K562 (cell line): ENCODE data around the gene ASF1B. TPM values are rescaled to one million over a fixed set of nuclear protein-coding genes. Genes with fewer than 3 reads are reported as not detected.

Experiments
- ATAC-seq: fragments of 200-7000 bp; cut with Tn5 transposase; 3 replicates; pipeline ENCODE4 v1.9.1; 2020; ENCODE audit warnings: moderate library complexity
- BruUV-seq: library from RNA; stranded (reverse); fragments of 400-500 nt; replicated peaks from 2 replicates; lab custom pipeline; 2021; lab: Mats Ljungman, UMichigan
- CTCF ChIA-PET: fragments of 300-600 bp; formaldehyde crosslinking; extraction: SDS; loops from one replicate; lab custom pipeline; 2021; ENCODE audit warnings: low intra/inter-chr PET ratio; lab: Yijun Ruan, JAX
- POLR2A ChIA-PET: fragments of 300-600, 350-650 bp; sonication (Branson Sonifier 250); formaldehyde crosslinking; extraction: SDS; loops from one replicate; lab custom pipeline; 2021; ENCODE audit warnings: antibody characterized with exemption, inconsistent platforms; lab: Yijun Ruan, JAX
- DNase-seq, 4 experiments: peaks; one replicate each; pipeline versions ENCODE4 v3.0.0 to v3.0.0-alpha.2; 2011 to 2018; ENCODE audit warnings: low spot score in 3 of 4, mixed read lengths in 3 of 4; ENCODE audit errors: extremely low read depth in 1 of 4
- FAIRE-seq: peaks from 2 replicates; lab custom pipeline; 2011; peaks lifted over from hg19 to GRCh38; lab: Jason Lieb, UNC
- H2AFZ ChIP-seq: 2 replicates; pipeline ENCODE4 v1.6.0; 2011; ENCODE audit warnings: low read depth, low read length, control low read depth, inconsistent platforms
- H3K27ac ChIP-seq: fragments of 200-600 bp; 3 replicates; pipeline ENCODE4 v1.8.0; 2011; ENCODE audit warnings: low read depth, mild to moderate bottlenecking, control low read depth, inconsistent platforms, low read length, moderate library complexity, mixed read lengths; ENCODE audit errors: extremely low read depth
- H3K27me3 ChIP-seq, 2 experiments: fragments of 300-600 bp in 1 of 2; 2 replicates in 1 of 2; 3 replicates in 1 of 2; pipeline versions ENCODE4 v1.6.0 to v1.8.0; 2011; ENCODE audit warnings: inconsistent platforms in 2 of 2, low read length in 2 of 2, mild to moderate bottlenecking in 1 of 2, mixed read lengths in 1 of 2, moderate library complexity in 1 of 2; ENCODE audit not compliant: control insufficient read depth in 2 of 2, insufficient read depth in 2 of 2
- H3K36me3 ChIP-seq: fragments of 300-600 bp; 3 replicates; pipeline ENCODE4 v1.8.0; 2011; ENCODE audit warnings: mild to moderate bottlenecking, low read length, inconsistent platforms; ENCODE audit not compliant: control insufficient read depth, insufficient read depth
- H3K4me1 ChIP-seq, 2 experiments: fragments of 200-600 bp in 1 of 2; replicated peaks in 1 of 2; 2 replicates in 1 of 2; 3 replicates in 1 of 2; pipeline versions ENCODE4 v1.5.1 to v1.8.0; 2011; ENCODE audit warnings: inconsistent platforms in 2 of 2, low read length in 2 of 2, mild to moderate bottlenecking in 1 of 2, mixed read lengths in 1 of 2, moderate library complexity in 1 of 2; ENCODE audit not compliant: control insufficient read depth in 2 of 2, insufficient read depth in 2 of 2
- H3K4me2 ChIP-seq: 2 replicates; pipeline ENCODE4 v1.6.1; 2011; ENCODE audit warnings: low read length, control low read depth, inconsistent platforms, mixed read lengths; ENCODE audit not compliant: insufficient read depth
- H3K4me3 ChIP-seq: fragments of 200-600 bp; sonication (generic), shearing (Covaris generic); 2 replicates; pipeline ENCODE4 v1.5.1; 2016; ENCODE audit warnings: control low read depth, inconsistent platforms
- H3K79me2 ChIP-seq: fragments of 200-600 bp; 3 replicates; pipeline ENCODE4 v1.8.0; 2011; ENCODE audit warnings: low read length, inconsistent platforms; ENCODE audit not compliant: control insufficient read depth, insufficient read depth
- H3K9ac ChIP-seq, 2 experiments: 2 replicates each; pipeline versions ENCODE4 v1.6.0 to v1.6.1; 2011; ENCODE audit warnings: low read depth in 2 of 2, low read length in 2 of 2, control low read depth in 1 of 2, inconsistent platforms in 1 of 2, mild to moderate bottlenecking in 1 of 2, mixed read lengths in 1 of 2; ENCODE audit not compliant: insufficient read depth in 1 of 2
- H3K9me1 ChIP-seq: one replicate; pipeline ENCODE4 v1.6.0; 2011; ENCODE audit warnings: inconsistent platforms, mild to moderate bottlenecking, low read length, moderate library complexity; ENCODE audit not compliant: control insufficient read depth, insufficient read depth
- H3K9me3 ChIP-seq: replicated peaks from 2 replicates; pipeline ENCODE4 v1.5.1; 2011; ENCODE audit warnings: low read depth, low read length, inconsistent platforms; ENCODE audit not compliant: control insufficient read depth, insufficient read depth
- H4K20me1 ChIP-seq: replicated peaks from 2 replicates; pipeline ENCODE4 v1.6.1; 2011; ENCODE audit warnings: low read length, inconsistent platforms, mixed read lengths; ENCODE audit not compliant: control insufficient read depth, insufficient read depth
- POLR2G ChIP-seq: fragments of 200-400 bp; formaldehyde crosslinking; IDR thresholded peaks from 2 replicates; pipeline ENCODE4 v1.6.1; 2017; ENCODE audit warnings: low read depth, mild to moderate bottlenecking, antibody characterized with exemption, low read length, moderate library complexity
- ZNF766 ChIP-seq: fragments of 200-800 bp; sonication (Bioruptor generic); conservative IDR thresholded peaks from 2 replicates; pipeline ENCODE4 v1.6.1; 2016; ENCODE audit warnings: missing genetic modification characterization, missing compliant biosample characterization
- WGBS: fragments of 100-300 bp; shearing (Covaris generic); methylation state at CpG from one replicate; pipeline ENCODE4 v1.1.6; 2016; ENCODE audit warnings: low coverage, mixed read lengths; ENCODE audit not compliant: insufficient coverage; ENCODE audit errors: missing lambda C conversion rate; 5-methylcytosine and 5-hydroxymethylcytosine counted together
- in situ Hi-C: fragments of 300-500 bp; cut with MboI; formaldehyde crosslinking; loops from 4 replicates; pipeline ENCODE4 v1.15.0; 2018; ENCODE audit warnings: inconsistent platforms, mixed read lengths
- intact Hi-C: fragments of 100-400 bp; cut with micrococcal nuclease; formaldehyde crosslinking; loops from 2 replicates; pipeline ENCODE4 v1.14.2; 2022
- polyA plus RNA-seq, 8 experiments: library from polyadenylated mRNA; depleted of rRNA in 4 of 8; stranded (reverse) in 5 of 8; unstranded in 3 of 8; fragments of >200 nt; fragmentation: Nextera tagmentation in 2 of 8; fragmentation: Illumina TruSeq in 1 of 8; extraction: Ambion mirVana in 2 of 8; extraction: Trizol in 1 of 8; gene quantifications; 2 replicates each; pipeline versions ENCODE4 v1.2.1 to v1.2.3, GENCODE V29; 2011 to 2014; ENCODE audit warnings: inconsistent platforms in 1 of 8, missing spikeins in 1 of 8
- total RNA-seq, 7 experiments: library from RNA; depleted of rRNA in 6 of 7; stranded (reverse); fragments of >200 nt in 6 of 7; fragmentation: Illumina TruSeq in 2 of 7; extraction: Trizol in 2 of 7; gene quantifications; 2 replicates each; pipeline versions ENCODE4 v1.2.1 to v1.2.3, GENCODE V29; 2011 to 2021; ENCODE audit warnings: low replicate concordance in 1 of 7
- TF ChIP-seq, protein P1 (sequence below): fragments of 450-650 bp; conservative IDR thresholded peaks from 2 replicates; pipeline ENCODE4 v1.6.1; 2016; ENCODE audit warnings: missing genetic modification characterization, low read depth, mild to moderate bottlenecking, control low read depth, missing compliant biosample characterization

The ASF1B gene
- total and polyA plus RNA-seq, 9 of the 15 experiments (the other 6 are each of a cell fraction or from before 2014, with no cell fraction given), result 6.0 to 69.4 (median 53.3) TPM

DNA sequence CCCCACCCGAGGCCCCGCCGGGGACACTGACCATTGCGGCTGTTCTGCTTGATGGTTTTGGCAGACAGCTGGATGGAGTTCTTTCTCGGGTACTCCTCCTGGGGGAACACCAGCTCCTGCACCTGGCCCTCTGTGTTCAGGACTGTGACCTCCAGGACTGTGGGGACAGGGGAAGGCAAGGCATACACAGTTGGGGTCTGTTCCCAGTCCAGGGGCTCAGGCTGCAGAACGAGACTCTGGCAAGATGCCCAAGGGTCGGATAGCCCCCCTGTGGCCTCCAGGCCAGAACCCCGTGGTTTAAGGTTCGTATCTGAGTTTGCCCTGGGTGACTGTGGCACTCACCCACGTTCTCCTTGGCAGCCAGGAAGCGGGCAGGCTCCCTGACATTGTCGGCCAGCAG, 22.7 kb upstream of the ASF1B start:
- no peak for ATAC-seq
- FAIRE-seq, result no peak
- WGBS, result 70% methylated on average over 9 of the region's 12 CpGs
- ChIA-PET CTCF (no interaction called here), POLR2A (interaction anchor here (0.6 to 1.9 kb wide), 5 partner anchors 13 to 469 kb away, joined by 3 to 5 read pairs (median 3); no protein-coding TSS in a partner anchor)
- Histone ChIP-seq H3K27ac (no peak overlapping the region), H3K9ac (no peak overlapping the region; a peak in 1 of 4 replicates), H2AFZ (no peak overlapping the region), H3K4me2 (no peak overlapping the region), H4K20me1 (no peaks in the 10 kb centered on the region; the same call in none of the 2 replicates), H3K9me3 (no peaks in the 10 kb centered on the region), H3K9me1 (no peaks in the 10 kb centered on the region), H3K79me2 (no peaks in the 10 kb centered on the region), H3K4me3 (no peak overlapping the region), H3K27me3 (no peaks in the 10 kb centered on the region), H3K36me3 (peaks cover 51% of the 10 kb centered on the region; the same call in 2 of the 3 replicates), H3K4me1 (peaks cover 0 to 26% of the 10 kb centered on the region in 2 experiments; a peak in 1 of 5 replicates)
- peak; percentile 46 for TF ChIP-seq POLR2G
- no peak for TF ChIP-seq ZNF766 (CRISPR knock-in tag)
- TF ChIP-seq, protein P1, sequence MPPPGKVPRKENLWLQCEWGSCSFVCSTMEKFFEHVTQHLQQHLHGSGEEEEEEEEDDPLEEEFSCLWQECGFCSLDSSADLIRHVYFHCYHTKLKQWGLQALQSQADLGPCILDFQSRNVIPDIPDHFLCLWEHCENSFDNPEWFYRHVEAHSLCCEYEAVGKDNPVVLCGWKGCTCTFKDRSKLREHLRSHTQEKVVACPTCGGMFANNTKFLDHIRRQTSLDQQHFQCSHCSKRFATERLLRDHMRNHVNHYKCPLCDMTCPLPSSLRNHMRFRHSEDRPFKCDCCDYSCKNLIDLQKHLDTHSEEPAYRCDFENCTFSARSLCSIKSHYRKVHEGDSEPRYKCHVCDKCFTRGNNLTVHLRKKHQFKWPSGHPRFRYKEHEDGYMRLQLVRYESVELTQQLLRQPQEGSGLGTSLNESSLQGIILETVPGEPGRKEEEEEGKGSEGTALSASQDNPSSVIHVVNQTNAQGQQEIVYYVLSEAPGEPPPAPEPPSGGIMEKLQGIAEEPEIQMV (tag), result no peak
- DNase-seq, result no peak
- no TSS peak for BruUV-seq
- intact Hi-C loops (no loop called here), in situ Hi-C loops (no loop called here)
